GM19351 (cell line): Measurements from ENCODE around the gene KCNIP3.

ENCODE experiments used
- ATAC-seq: cut with Tn5 transposase; IDR thresholded peaks from one replicate; pipeline ENCODE4 v1.9.1; 2021; ENCODE audit warnings: mild to moderate bottlenecking, moderate library complexity; ENCODE audit not compliant: unreplicated experiment

The KCNIP3 gene

DNA sequence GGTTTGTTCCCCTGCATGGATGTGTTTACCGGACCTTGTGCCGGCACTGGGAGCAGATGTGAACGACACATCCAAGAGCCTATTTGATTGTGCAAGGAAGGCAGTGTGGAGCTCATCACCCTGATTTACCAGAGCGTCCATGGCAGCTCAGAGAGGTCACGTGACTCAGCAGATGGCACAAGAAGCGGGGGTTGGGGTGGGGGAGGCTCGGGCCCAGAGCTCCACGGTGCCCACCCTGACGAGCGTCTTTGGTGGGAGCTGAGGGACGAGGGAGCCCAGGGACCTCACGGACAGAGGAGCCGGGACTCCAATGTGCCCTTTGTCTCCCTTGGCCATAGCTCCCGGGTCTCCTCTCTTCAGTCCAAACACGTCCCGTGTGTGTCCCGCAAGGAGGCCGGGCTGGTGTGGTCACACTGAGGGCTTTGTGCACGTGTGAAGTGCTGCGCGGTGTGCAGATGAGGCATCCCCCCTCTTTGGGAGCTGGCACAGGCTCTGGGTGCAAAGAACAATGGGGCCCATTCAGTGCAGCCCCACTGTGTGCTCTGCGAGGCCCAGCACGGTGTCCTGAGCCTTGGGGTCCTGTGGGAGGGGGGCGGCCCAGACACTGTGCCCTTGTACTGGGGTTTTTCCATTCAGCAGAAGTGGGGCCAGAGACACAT lies 15.5 kb downstream of the KCNIP3 start:
- ATAC-seq: no peak

- no peak for ATAC-seq
These were observed 16.4 kb downstream of the KCNIP3 start for GRCh38 chr2:95313296-95314131.

DNA sequence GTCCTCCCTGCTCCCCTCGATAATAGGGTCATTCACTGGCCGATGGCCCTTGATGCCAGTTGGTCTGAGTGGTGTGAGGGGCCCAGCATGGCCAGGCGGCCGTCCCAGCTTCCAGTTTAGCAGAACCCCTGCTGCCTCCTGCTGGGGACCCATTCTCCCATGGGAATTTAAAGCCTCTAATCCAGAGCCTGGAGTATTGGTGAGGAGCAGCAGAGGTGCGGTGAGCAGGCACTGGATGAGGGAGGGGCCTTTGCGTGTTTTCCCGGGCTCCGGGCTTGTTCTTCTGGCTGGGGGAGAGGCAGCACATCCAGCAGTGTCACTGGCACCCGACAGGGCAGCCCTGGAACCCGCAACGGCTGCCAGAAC lies 17.4 kb downstream of the KCNIP3 start:
- ATAC-seq: no peak

- no peak for ATAC-seq
These were observed 17.9 kb downstream of the KCNIP3 start for GRCh38 chr2:95314964-95315611.

GRCh38 chr2:95315801-95316411 lies 18.8 kb downstream of the KCNIP3 start:
- no peak for ATAC-seq

DNA sequence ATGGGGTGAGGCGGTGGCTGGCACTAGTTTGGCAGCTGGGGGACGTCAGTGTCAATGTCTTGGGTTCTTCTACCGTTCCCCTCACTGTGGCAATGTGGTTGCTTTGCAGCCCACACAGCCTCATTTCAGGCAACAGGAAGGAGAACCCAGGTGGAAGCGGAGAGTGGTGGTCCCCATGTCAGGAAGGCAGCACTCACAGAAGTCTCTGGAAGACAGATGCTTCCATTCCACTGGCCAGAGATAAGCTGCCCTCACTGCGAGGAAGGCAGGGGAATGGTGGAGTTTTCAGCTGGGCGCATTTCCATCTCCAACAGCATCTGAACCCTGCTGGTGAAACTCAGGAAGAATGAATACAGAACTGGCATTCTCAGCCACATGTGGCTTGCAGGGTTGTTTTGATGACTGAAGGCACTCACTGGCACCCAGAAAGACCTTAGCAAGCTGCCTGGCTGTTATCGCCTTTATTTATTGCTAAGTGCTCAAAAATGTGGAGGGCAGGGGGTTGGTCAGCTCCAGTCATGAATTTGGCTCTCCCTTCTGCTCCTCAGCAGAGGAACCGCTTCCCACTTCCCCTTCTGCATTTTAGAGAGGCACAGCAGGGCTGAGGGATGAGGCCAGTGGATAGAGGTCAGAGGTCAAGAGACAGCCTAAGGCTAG lies 19.4 kb downstream of the KCNIP3 start:
- ATAC-seq: no peak

DNA sequence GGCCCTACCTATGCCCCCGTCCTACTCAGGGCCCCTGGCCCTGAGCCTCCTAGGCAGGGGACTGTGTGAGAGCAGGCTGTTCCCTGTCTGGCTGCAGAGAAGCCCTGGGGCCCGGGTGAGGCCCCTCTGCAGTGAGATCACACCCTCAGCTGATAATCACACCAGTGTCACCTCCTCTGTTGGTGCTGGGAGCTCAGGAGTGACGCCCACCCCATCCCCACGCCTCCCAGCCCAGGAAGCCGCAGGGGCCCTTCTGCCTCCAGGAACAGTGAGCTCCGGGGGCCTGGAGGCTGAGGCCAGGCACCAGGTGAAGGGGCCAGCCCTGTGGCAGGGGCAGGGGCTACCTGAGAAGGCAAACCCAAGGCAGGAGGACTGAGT lies 20.0 kb downstream of the KCNIP3 start:
- ATAC-seq: no peak

DNA sequence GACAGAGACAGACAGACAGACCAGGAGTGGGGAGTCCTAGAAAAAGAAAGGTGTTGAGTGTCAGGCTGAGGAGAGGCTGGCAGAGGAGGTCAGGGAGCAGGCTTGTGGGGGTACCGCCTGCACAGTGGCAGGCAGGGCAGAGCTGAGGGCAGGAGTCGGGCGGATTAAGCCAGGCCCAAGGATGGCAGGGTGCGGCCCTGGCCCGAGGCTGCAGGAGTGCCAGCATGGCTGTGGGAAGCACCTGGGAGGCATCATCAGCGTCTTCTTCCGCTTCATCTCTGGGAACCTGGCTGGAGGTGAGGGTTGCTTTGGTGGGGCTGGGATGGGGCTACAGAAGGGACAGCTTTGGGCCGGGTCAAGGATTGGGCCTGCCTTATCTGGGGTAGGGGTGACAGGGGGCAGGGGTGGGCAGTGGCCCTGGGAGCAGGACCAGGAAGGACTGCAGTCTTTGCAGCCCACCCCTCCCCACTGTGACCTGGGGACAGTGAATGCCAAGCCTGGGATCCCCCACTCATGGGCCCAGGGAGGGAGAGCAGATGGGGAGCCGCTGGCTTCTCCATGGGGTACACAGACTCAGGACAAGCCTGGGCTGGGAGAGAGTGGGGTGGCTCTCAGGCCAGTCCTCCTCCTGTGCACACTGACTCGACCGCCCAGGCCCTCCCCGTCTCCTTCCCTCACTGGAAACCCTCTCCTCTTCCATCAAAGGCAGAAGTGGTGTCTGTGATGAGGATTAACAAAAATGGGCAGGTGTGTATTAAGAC lies 20.7 kb downstream of the KCNIP3 start:
- no peak for ATAC-seq

DNA sequence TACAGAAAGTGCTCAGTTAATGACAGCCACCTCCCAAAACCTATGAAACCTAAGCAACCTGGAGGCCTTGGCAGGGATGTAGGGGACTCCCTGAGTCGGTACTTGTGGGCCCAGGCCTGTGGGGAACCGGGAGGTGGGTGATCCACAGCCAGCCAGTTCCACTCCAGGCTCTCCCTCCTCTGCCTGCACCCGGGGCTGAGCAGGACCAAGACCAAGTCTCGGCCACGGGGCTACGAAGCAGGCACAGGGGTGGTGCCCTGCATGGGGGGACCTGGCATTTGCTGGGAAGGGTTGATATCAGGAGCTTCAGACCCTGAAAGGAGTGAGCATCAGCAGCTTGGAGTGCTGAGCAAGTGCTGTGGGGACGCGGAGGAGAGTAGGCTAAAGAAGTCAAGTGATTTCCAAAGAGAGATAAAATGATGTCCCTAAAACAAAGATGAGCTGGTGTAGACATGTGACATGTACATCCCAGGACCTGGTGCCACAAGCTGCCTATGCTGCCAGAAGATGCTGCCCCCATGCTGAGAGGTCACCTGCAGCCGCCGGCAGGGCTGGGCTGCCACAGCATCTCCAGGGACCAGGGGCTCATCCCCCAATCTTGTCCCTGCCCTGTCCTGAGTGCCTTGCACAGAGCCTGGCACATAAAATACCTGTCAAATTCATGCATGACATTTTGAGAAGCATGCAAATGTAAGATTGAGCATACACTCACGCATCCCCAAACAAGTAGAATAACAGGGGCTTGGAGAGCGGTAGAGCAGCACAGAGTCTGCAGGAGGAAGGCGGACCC lies 21.5 kb downstream of the KCNIP3 start:
- no peak for ATAC-seq

- ATAC-seq: no peak
These were observed 22.6 kb downstream of the KCNIP3 start for GRCh38 chr2:95319481-95320343.

- no peak for ATAC-seq
These were observed 23.2 kb downstream of the KCNIP3 start for GRCh38 chr2:95320344-95320712.

GRCh38 chr2:95320986-95321767 lies 24.0 kb downstream of the KCNIP3 start:
- no peak for ATAC-seq

DNA sequence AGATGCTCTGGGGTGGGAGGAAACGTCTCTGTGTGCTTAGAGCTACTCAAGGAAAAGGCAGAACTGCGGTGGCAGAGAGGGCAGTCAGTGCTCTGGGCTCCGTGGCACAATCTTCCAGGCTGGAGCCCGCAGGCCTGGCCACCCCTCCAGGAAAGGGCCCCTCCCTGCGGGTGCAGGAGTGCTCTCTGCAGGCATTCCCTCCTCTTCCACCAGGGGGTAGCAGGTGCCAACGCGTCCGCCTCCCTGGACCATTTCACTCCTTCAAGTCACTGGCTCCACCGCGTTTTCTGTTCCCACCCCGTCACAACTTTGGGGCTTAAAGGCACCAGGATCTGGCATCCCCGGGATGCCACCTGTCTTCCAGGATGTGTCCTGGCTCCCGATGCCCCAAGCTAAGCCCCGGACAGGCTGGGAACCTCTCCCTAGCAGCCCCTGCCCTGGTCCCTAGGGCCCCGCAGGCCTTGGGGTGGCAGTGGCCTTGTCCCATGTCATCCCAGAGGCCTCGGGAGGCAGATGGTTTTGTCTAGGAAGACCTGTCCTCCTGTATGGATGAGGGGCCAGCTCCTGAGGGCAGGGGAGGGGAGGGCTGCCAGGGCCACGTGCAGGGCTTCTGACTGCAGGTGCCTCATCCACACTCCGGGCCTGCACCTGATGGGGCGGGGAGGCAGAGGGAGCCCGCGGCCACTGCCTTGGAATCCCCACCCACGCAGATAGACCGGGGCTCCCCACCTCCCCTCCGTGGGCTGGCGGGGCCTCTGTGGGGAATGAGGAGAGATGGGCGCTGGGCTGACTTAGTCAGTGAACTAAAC lies 26.4 kb downstream of the KCNIP3 start:
- ATAC-seq: no peak

GRCh38 chr2:95325026-95325425 lies 27.9 kb downstream of the KCNIP3 start:
- ATAC-seq: no peak

GRCh38 chr2:95325590-95326432 lies 28.7 kb downstream of the KCNIP3 start:
- ATAC-seq: no peak

DNA sequence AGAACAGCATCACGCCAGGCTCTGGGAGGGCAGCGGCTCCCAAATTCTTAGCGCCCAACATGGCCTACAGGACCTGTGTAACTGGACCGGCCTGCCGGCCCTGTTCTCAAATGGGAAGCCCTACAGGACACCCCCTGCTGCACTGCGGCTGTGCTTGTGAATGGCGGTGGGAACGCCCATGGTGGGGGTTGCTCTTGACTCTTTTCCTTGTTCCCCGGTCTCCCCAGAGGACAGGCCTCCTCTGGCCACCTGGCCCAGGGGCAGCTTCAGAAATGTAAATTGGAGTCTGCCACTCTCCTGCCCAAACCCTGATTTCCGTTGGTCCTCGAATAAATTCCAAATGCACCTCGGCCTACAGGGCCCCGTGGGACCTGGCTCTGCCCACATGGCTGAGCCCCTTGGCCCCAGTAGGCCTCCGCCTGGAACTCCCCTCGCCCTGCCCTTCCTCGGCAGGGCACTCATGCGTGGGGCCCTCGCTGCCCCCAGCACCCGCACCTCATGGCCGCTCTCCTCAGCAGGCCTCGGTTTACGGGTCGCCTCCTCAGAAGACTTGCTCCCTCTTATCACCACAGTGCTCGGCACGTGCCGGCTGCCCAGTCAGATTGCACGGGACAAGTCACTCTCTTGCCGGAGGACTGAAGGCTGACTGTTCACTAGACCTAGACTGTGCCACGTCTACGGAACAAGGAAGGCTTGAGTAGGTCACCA lies 29.4 kb downstream of the KCNIP3 start:
- ATAC-seq: no peak
